Epithelial cell of esophagus (primary cell): ENCODE data around the gene DNAJC13.
"Not testable (repeated sequence)": the region's sequence is repeated elsewhere in the genome, so short reads cannot be mapped to it uniquely, and the experiment has no call there.

Source experiments
- DNase-seq: peaks from one replicate; pipeline ENCODE4 v3.0.0; 2010; ENCODE audit warnings: low read depth
- H3K4me3 ChIP-seq: 2 replicates; pipeline ENCODE4 v1.5.1; 2011; ENCODE audit warnings: mild to moderate bottlenecking, low read length, control low read depth
- TF ChIP-seq, protein P1 (sequence below): IDR thresholded peaks from 2 replicates; pipeline ENCODE4 v1.5.1; 2011; ENCODE audit warnings: low read depth, mild to moderate bottlenecking, low read length, control low read depth, inconsistent platforms; ENCODE audit not compliant: insufficient read depth; ENCODE audit errors: missing control alignments

DNAJC13 gene

DNA sequence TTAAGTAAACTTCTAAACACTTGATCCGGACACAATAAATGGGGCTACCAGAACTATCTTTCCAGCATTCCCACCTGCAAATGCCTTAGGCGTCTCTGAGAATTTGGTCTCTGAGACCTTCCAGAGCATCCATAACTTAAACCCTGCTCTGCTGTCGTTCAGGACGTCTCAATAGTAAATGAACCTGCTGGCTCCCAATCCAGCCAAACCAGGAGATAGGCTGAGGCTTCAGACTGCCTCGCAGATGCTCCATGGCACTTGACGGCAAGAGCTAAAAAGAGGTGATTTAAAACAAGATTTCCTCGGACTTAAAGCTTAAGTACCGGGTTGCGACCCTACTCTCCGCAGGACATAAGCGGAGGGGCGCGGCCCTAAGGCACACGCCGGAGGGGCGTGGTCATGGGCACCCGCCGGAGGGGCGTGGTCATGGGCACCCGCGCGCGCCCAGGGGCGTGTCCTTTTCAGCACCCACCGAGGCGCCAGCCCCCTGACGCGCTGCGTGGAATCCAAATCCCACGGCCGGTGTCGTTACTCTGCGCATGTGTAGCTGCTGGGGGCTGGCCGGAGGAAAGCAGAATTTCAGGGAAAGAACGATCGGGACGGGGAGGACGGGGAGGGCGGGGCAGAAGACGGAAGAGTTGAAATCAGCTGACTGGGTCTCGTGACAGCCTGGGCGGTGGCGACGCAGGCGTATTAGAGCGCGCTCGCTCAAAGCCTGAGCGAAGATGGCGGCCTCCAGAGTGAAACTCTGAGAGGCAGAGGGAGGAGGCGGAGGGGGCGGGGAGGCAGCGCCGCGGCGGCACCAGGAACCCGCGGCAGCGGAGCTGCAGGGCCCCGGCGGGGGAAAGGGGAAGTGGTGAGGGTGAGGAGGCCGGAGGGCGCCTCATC lies at the start of gene DNAJC13:
Gene DNAJC13 (plus strand): TSS at position 696 of the 888 bp plus-strand sequence. CDS start 17,049 bp downstream, outside the sequence.
- TF ChIP-seq, protein P1, sequence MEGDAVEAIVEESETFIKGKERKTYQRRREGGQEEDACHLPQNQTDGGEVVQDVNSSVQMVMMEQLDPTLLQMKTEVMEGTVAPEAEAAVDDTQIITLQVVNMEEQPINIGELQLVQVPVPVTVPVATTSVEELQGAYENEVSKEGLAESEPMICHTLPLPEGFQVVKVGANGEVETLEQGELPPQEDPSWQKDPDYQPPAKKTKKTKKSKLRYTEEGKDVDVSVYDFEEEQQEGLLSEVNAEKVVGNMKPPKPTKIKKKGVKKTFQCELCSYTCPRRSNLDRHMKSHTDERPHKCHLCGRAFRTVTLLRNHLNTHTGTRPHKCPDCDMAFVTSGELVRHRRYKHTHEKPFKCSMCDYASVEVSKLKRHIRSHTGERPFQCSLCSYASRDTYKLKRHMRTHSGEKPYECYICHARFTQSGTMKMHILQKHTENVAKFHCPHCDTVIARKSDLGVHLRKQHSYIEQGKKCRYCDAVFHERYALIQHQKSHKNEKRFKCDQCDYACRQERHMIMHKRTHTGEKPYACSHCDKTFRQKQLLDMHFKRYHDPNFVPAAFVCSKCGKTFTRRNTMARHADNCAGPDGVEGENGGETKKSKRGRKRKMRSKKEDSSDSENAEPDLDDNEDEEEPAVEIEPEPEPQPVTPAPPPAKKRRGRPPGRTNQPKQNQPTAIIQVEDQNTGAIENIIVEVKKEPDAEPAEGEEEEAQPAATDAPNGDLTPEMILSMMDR: no peak
- H3K4me3 ChIP-seq: peak within 1 kb of the TSS; percentile 99
- peak; percentile 95 for DNase-seq

GRCh38 chr3:132368515-132368914 lies 48.8 kb upstream of the DNAJC13 start:
- no peak overlapping the region for H3K4me3 ChIP-seq
- DNase-seq: no peak
- TF ChIP-seq, protein P1: no peak

GRCh38 chr3:132368962-132369361 lies 48.3 kb upstream of the DNAJC13 start:
- DNase-seq: no peak
- TF ChIP-seq, protein P1: no peak
- no peak overlapping the region for H3K4me3 ChIP-seq

- H3K4me3 ChIP-seq: peak overlapping the region; percentile 14
- not testable (repeated sequence) for DNase-seq
Observed at GRCh38 chr3:132376945-132377354, 40.4 kb upstream of the DNAJC13 start.

GRCh38 chr3:132378048-132378762 lies 39.1 kb upstream of the DNAJC13 start:
- no peak overlapping the region for H3K4me3 ChIP-seq
- no peak for DNase-seq
- TF ChIP-seq, protein P1: no peak

GRCh38 chr3:132378846-132379245 lies 38.5 kb upstream of the DNAJC13 start:
- TF ChIP-seq, protein P1: no peak
- no peak overlapping the region for H3K4me3 ChIP-seq
- DNase-seq: no peak

- H3K4me3 ChIP-seq: no peak overlapping the region
- no peak for DNase-seq
- TF ChIP-seq, protein P1: no peak
Observed at GRCh38 chr3:132380920-132381319, 36.4 kb upstream of the DNAJC13 start.
